ENCODE results near the gene ATP8B3. TPM values are rescaled to one million over a fixed set of nuclear protein-coding genes. Genes with fewer than 3 reads are reported as not detected.
A peak's percentile ranks its signal among the peaks of the same experiment; 100 is the strongest.

Gene ATP8B3
- total and polyA plus RNA-seq, 9 of the 15 experiments (the other 6 are each of a cell fraction or from before 2014, with no cell fraction given), result 1.2 to 12.3 (median 3.8) TPM

DNA sequence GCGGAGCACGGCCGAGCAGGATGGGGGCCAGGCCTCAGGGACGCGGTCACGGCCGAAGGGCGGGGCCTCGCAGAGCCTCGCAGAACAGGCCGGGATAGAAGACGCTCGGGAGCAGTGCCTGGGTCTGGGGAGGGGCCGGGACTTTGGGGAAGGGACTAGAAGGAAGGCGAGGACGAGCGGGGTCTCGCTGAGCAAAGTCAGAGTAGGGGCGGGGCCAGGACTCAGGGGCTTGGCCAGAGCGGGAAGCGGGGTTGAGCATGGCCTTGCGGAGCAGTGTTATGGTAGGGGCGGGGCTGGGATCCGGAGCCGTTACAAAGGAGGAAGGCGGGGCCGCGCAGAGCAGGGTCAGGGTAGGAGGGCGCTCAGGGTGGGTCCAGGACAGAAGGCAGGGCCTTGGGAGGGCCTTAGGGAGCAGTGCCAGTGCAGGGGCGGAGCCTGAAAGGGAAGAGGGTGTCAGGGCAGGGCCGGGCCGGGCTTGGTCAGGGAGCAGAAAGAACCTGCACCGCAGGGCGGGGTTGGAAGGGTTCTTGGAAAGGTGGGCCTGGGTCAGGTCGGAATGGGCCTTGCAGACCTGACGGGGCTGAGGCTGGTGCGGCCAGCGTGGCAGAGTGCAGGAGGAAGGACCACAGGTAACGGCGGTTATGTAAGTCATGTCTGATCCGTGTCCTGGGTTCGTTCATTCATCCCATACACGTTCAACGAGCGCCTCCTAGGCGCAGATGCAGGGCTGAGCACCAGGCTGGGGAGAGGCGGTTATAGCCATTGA lies 533 bp upstream of the ATP8B3 start (continued):
- TF ChIP-seq, protein P1, sequence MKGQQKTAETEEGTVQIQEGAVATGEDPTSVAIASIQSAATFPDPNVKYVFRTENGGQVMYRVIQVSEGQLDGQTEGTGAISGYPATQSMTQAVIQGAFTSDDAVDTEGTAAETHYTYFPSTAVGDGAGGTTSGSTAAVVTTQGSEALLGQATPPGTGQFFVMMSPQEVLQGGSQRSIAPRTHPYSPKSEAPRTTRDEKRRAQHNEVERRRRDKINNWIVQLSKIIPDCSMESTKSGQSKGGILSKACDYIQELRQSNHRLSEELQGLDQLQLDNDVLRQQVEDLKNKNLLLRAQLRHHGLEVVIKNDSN (CRISPR knock-in tag; IDR thresholded peaks at IDR 0.05), result peak; percentile 44; the same call in 1 of the 2 replicates
- TF ChIP-seq, protein P2, sequence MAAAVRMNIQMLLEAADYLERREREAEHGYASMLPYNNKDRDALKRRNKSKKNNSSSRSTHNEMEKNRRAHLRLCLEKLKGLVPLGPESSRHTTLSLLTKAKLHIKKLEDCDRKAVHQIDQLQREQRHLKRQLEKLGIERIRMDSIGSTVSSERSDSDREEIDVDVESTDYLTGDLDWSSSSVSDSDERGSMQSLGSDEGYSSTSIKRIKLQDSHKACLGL (CRISPR knock-in tag; IDR thresholded peaks at IDR 0.05; ENCODE audit: borderline replicate concordance, poor library complexity, severe bottlenecking), result no peak
- TF ChIP-seq NCOA1 (IDR thresholded peaks at IDR 0.05; ENCODE audit: low read depth), result 0 out of 2 replicates have a peak, but pooled peaks have one; percentile 17
- TF ChIP-seq, protein P3, sequence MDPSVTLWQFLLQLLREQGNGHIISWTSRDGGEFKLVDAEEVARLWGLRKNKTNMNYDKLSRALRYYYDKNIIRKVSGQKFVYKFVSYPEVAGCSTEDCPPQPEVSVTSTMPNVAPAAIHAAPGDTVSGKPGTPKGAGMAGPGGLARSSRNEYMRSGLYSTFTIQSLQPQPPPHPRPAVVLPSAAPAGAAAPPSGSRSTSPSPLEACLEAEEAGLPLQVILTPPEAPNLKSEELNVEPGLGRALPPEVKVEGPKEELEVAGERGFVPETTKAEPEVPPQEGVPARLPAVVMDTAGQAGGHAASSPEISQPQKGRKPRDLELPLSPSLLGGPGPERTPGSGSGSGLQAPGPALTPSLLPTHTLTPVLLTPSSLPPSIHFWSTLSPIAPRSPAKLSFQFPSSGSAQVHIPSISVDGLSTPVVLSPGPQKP (CRISPR knock-in tag; IDR thresholded peaks at IDR 0.05), result no peak
- TF ChIP-seq ZNF589 (CRISPR knock-in tag; IDR thresholded peaks at IDR 0.05; ENCODE audit: low read depth), result no peak
- peak; percentile 46 for TF ChIP-seq SETDB1 (IDR thresholded peaks at IDR 0.05; ENCODE audit: low read length)
- no peak for TF ChIP-seq ZNF551 (CRISPR knock-in tag; IDR thresholded peaks at IDR 0.05)
- no peak for TF ChIP-seq GABPA (tag; conservative IDR thresholded peaks at IDR 0.05; ENCODE audit: low read depth)
- TF ChIP-seq HOXB6 (CRISPR knock-in tag; IDR thresholded peaks at IDR 0.05; ENCODE audit: borderline replicate concordance), result no peak
- peak; percentile 61 for TF ChIP-seq TAF1 (IDR thresholded peaks at IDR 0.05; ENCODE audit: control insufficient read depth, extremely low read depth, insufficient read depth, low read length, severe bottlenecking)
- no peak for TF ChIP-seq GTF2F1 (IDR thresholded peaks at IDR 0.05; ENCODE audit: low read depth, low read length)
- TF ChIP-seq ERF (CRISPR knock-in tag; IDR thresholded peaks at IDR 0.05), result no peak
- TF ChIP-seq HNRNPUL1 (IDR thresholded peaks at IDR 0.05; ENCODE audit: low read length), result no peak
- TF ChIP-seq ZFP30 (CRISPR knock-in tag; IDR thresholded peaks at IDR 0.05; ENCODE audit: borderline replicate concordance), result no peak
- TF ChIP-seq, protein P4, sequence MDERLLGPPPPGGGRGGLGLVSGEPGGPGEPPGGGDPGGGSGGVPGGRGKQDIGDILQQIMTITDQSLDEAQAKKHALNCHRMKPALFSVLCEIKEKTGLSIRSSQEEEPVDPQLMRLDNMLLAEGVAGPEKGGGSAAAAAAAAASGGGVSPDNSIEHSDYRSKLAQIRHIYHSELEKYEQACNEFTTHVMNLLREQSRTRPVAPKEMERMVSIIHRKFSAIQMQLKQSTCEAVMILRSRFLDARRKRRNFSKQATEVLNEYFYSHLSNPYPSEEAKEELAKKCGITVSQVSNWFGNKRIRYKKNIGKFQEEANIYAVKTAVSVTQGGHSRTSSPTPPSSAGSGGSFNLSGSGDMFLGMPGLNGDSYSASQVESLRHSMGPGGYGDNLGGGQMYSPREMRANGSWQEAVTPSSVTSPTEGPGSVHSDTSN (CRISPR knock-in tag; IDR thresholded peaks at IDR 0.05; ENCODE audit: low read depth), result no peak
- TF ChIP-seq, protein P4 (tag; conservative IDR thresholded peaks at IDR 0.05; ENCODE audit: low read depth), result no peak
- TF ChIP-seq, protein P5, sequence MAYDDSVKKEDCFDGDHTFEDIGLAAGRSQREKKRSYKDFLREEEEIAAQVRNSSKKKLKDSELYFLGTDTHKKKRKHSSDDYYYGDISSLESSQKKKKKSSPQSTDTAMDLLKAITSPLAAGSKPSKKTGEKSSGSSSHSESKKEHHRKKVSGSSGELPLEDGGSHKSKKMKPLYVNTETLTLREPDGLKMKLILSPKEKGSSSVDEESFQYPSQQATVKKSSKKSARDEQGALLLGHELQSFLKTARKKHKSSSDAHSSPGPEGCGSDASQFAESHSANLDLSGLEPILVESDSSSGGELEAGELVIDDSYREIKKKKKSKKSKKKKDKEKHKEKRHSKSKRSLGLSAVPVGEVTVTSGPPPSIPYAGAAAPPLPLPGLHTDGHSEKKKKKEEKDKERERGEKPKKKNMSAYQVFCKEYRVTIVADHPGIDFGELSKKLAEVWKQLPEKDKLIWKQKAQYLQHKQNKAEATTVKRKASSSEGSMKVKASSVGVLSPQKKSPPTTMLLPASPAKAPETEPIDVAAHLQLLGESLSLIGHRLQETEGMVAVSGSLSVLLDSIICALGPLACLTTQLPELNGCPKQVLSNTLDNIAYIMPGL (CRISPR knock-in tag; IDR thresholded peaks at IDR 0.05), result peak; percentile 85
- TF ChIP-seq, protein P6, sequence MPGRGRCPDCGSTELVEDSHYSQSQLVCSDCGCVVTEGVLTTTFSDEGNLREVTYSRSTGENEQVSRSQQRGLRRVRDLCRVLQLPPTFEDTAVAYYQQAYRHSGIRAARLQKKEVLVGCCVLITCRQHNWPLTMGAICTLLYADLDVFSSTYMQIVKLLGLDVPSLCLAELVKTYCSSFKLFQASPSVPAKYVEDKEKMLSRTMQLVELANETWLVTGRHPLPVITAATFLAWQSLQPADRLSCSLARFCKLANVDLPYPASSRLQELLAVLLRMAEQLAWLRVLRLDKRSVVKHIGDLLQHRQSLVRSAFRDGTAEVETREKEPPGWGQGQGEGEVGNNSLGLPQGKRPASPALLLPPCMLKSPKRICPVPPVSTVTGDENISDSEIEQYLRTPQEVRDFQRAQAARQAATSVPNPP (IDR thresholded peaks at IDR 0.05; ENCODE audit: borderline replicate concordance, insufficient read depth, insufficient read length), result no peak
- no peak for TF ChIP-seq U2AF2 (optimal IDR thresholded peaks at IDR 0.05; ENCODE audit: low read depth, low read length)
